HG02610 (cell line): ENCODE data around the gene DSCAM.

Source experiments
- ATAC-seq: cut with Tn5 transposase; IDR thresholded peaks from one replicate; pipeline ENCODE4 v1.9.1; 2021; ENCODE audit warnings: mild to moderate bottlenecking, moderate library complexity; ENCODE audit not compliant: unreplicated experiment

DSCAM gene

DNA sequence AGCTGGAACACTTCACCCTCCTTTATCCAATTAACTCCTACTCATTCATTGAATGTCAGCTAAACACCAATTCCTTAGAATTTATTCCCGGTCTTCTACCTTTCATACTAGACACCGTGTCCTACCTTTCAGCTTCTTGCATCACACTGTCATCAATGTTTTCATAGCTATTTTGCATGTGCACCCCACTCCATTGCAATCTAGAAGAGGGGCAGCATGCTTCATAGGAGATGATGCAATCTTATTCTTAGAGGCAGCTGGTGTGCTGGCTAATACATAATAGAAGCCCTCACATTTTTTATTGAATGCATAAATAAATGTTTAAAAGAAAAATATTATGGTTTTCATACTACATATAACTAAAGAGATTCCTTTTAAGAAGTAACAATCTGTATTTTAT, 123.6 kb downstream of the DSCAM start:
- ATAC-seq = no peak

DNA sequence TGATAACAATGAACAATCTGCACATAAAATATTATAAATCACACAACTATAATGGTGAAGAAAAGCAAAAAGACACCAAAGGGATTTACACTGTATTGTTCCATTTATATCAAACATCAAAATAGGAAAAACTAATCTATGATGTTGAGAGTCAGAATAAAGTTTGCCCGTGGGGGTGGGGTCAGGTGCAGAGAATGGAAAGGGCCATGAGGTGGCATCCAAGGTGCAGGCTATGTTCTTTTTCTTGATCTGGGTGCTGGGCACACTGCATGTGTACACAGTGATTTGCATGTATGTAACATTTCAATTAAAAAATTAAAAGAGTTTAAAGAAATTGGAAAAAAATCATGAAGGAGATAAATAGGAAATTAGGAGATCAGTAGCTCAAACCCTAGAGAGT, 127.3 kb downstream of the DSCAM start:
- ATAC-seq = no peak

DNA sequence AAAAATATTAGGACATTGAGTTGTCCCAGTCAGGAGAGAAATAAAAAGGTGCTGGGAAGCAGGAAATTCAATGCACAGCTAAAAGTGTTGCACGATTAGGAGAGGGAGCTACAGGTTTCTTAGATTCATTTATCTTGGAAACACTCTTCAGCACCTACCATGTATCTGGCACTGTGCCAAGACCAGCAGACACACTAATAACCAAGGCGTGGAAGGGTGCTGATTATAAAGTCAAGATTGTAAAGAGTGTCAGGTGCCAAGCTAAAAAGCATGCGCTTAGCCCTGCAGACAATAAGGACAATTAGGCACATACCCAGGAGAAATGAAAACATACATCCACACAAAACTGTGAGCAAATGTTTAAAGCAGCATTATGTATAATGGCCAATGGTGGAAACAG, 129.9 kb downstream of the DSCAM start:
- no peak for ATAC-seq

DNA sequence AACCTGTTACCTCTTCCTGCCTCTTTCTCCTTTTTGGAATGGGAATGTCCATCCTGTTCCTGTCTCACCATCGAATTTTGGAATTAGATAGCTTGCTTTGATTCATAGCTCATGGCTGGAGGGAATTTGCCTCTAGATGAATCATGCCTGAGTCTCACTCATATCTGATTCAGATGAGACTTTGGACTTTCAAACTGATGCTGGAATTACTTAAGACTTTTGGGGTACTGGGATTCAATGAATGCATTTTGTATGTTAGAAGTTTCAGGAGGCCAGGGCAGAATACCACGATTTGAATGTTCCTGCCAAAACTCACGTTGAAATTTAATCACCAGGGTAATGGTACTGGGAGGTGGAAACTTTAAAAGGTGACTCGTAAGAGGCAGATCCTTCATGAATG, 132.4 kb downstream of the DSCAM start:
- ATAC-seq = no peak

DNA sequence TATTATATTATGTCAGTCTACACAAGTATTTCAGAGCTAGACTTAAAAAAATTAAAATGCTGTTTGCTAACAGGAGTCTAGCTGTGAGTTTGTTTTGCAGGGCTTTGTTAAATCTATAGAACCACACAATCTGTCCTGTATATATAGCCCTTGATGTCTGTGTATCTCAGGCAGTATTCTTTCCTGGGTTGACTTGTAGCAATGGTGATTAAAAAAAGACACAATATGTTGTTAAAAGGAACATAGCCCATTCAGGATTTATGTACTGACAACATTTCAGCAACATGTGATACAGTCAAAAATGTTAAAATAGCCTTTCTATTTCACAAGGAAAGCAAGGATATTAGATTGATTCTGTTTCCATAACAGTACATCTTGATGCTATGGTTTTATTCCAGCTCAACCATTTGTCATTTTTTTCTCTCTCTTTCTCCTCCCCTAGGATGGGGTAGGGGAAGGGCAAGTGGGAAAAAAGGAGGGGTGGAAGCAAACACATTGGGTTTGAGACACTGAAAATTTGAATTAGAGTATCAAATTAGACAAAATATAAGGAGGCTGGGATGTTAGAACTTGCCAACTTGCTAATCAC, 139.2 kb downstream of the DSCAM start:
- ATAC-seq = no peak

DNA sequence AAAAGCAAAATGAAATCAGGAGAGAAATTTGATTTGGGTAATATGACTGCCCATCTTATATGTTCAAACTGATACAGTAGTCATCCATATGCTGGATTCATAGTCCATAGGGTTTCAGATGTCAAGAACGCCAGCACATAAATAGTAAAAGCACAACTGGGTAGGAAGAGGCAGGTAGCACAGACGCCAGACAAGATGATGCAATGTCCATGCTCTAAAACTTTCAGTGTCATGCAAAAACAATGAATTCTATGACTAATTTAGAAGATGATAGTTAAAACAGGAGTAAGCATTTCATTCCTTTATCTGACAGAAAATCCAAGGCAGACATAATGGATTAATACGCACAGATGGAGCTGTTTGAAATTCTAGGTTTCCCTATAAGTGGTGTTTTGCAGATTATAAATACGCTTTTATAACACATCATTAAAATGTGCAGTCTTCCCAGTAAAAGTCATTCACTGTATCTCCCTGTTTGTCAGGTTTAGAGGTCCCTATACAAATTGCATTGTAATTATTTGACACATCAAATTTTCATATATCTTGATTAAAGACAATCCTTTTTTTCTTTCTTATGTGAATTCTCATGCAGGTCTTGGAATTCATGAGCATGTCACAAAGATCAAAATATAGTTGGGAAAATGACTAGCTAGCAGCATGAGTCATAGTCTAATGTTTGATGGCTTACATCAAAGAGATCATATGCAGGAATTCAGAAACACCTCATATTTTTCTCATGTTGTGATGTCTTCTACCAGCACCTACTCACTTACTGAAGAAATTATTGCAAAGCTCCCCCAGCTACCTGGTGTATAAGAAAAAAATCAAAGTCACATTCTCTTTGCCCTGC, 139.9 kb downstream of the DSCAM start:
- ATAC-seq = no peak

DNA sequence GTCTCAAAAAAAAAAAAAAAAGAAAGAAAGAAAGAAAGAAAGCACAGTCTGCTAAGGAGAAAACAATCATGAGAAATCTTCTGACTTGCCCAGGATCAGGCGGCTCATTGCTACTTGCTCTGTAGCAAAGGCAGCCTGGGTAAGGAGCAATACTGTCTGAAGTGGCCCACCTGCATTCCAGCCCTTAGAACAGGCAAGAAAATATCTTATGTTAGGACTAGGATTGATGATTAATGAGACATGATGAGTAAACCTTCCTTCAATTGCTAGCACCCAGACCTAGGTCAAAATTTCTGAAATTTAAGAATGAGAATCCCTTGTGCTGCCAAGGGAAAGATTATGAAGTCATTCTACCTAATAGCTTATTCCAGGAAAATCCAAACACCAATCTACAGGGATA, 140.8 kb downstream of the DSCAM start:
- no peak for ATAC-seq

DNA sequence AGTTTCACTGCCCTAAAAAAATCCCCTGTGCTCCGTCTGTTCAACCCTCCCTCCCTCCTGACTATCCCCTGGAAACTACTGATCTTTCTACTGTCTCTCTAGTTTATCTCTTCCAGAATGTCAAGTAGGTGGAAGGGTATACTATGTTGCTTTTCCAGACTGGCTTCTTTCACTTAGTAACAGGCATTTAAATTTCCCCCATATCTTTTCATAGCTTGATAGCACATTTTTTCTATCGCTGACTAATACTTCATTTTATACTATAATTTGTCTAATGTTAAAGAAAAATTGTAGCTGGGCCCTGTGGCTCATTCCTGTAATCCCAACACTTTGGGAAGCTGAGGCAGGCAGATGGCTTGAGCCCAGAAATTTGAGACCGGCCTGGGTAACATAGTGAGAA, 142.8 kb downstream of the DSCAM start:
- ATAC-seq = no peak

DNA sequence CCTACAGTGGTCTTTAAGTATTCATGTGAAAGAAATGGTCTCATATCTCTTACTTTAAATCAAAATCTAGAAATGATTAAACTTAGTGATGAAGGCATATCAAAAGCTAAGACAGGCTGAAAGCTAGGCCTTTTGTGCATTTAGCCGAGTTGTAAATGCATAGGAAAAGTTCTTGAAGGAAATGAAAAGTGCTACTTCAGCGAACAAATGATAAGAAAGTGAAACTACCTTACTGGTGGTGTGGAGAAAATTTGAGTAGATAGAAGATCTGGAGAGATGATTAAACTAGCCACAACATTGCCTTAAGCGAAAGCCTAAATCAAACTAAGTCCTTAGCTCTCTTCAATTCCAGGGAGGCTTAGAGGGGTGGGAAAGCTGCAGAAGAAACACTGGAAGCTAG, 147.6 kb downstream of the DSCAM start:
- no peak for ATAC-seq

DNA sequence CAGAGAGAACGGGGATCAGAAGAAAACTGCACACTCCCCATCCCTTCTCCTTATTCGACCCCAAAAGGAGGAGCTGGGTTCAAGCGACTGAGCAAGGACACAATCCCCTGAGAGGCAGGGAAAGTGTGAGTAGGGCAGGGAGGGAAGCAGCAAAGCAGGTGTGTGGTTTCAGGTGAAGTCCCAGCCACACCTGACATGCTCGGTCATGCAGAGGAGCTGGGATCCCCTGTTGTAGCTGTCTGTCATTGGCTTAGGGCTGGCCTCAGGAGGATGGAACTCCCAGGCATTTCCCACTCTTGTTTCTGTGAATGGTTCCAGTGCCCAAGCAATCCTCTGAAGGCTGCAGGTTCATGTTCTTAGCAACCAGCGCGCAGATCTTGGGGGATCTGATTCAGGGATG, 150.7 kb downstream of the DSCAM start:
- no peak for ATAC-seq

DNA sequence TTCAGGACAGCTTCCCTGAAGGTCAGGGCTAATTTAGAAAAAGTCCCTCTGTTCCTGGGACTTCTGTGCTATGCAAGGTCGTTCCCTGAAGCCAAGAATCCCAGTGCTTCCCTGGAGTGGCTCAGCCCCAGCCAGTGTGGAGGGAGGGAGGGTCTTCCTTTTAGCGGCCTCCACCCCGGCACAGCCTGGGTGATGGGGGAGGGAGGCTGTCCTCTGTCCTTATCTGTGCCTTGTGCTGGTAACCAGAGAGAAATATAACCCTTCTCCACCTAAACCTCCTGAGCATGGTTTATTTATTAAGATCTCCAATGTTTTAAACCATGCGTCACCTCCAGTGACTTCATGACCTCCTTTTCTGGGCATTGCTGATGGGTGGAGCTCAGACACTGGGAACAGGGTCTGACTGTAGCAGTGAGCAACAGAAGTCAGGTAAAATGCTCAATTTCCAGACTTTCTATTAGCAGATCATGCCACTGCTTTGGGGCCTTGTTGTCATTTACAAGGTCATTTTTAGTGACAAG, 157.1 kb downstream of the DSCAM start:
- no peak for ATAC-seq

DNA sequence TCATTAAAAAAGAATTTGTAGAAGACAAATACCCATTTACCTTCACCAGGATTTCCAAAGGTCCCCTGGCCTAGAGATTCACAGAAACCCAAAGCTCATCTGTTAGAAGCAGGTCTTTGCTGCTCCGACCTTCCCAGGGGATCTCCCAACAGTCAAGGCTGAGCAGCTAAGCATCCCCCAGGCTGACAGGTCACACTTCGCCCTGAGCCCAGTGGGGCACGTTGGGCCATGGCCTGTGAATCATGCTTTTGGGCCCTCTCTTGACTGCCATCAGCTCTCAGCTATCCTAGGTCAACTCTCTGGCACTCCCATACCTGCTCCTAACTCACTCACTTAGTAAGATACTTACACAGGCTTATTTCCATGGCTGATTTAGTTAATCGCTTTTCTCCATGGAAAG, 157.7 kb downstream of the DSCAM start:
- ATAC-seq = no peak

DNA sequence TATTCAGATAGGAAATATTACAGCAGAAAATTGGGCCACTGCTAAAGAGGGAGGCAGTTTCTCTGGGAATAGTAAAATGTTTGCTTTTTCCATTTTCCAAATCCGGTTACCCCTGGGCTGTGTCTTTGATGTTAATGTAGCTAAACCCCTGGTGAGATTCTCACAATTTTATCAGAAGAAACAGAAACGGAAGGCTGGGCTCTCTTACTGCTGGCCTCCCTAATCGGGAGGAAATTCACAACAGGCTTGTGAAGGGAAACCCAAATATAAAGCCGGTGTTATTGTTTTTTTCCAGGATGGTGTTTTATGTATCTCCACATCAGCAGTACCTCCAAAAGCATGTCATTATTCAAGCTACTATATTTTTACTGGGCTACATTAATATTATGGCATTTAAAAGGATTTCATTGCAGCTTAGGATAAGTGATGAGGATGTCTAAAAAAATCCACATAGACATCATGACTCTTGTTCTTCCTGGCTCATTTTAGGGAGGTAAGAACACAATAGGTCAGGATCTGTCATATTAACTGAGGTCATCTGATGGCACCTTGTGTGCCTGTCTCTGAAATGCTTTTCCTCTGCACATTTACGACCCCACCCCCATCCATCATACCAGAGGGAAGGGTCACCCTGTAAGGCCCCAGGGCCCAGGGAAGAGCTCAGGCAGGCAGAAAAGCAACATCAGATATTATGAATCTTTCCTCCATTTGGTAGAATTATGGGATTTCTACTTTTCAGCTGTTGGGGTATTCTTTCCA, 158.7 kb downstream of the DSCAM start:
- no peak for ATAC-seq

DNA sequence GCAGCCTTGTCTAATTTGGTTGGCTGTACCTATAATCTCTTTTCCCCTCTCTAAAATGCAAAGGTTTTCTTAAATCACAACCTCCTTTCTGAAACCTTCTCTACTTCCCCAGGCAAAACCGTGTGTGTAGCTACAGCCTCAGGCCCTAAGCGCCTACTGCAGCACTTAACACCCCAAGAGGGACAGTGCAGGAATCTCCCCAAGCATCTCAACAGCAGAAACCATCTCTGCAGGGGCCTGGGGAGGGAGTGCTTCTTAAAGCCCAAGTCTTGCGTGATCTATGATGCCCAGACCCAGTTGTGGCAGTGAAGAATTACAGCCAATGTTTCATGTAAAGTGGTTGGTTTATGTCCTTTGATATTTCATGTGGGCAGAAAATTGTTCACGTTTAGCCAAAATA, 159.3 kb downstream of the DSCAM start:
- ATAC-seq = no peak

DNA sequence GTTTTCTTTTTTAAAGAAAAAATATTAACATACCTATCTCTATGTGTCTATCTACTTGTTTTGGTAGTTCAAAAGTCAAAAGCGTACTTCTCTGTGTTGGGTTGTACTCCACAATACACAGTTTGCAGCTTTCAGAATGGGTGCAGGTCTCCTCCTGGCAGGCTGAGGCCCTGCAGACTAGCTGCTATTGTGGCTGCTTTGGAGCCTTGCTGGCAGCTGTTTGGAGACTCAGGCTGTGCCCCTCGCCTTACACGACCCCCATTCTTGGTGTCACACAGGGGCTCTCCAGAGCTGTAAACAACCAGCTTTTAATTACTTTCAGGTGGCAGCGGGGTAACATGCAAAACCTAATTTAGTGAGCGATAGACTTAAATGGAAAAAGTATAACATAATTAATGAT, 160.4 kb downstream of the DSCAM start:
- no peak for ATAC-seq

DNA sequence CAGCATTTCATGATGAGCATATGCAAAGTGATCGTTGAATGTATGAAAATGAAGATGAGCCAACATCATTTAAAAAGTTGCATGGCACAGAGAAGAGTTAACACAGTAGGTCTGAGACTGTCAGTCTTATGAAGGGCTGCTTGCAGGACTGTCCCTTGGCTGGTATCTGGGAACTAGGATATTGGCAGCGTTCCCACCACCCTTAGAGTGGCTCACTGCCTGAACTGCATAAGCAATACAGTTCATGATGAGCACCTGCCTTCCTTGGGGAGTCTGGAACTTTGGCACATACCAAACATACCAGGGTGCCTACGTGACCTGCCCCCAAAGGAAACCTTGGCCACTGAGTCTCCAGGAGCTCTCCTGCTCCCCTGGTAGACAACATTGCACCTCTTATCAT, 161.8 kb downstream of the DSCAM start:
- no peak for ATAC-seq

DNA sequence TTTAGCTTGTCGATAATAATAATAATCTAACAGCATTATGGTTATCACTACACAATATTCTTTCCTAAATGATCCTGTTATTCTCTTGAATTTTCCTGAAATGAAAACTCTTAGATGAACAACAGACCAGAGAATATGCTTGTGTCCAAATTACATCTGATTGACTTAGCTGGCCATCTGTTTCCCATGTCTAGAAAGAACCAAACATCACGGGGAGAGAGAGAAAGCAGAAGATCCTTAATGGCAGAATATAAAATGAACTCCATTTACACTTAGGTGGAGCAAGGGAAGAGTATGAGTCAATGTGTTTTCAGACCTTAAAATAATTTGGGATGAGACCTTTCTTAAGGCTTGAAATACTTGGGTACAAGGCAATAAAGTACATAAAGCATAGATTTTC, 162.2 kb downstream of the DSCAM start:
- ATAC-seq = no peak

DNA sequence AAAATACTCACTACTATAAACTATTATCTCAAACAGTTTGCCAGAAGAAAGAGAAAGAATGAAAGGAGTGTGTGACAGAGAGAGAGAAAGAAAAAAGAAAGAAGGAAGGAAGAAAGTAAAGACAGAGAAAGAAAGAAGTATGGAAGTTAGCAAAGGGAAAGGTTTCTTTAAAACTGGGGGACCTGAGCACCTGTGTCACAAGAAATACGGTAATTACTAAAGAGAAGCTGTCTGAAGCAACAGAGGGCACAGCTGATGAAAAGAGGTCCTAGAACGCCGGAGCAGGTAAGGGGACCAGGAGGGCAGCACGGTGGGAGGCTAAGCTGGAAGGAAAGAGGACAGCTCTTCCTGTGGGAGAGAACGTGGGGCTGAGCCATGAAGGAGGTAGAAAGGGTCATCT, 163.6 kb downstream of the DSCAM start:
- no peak for ATAC-seq

DNA sequence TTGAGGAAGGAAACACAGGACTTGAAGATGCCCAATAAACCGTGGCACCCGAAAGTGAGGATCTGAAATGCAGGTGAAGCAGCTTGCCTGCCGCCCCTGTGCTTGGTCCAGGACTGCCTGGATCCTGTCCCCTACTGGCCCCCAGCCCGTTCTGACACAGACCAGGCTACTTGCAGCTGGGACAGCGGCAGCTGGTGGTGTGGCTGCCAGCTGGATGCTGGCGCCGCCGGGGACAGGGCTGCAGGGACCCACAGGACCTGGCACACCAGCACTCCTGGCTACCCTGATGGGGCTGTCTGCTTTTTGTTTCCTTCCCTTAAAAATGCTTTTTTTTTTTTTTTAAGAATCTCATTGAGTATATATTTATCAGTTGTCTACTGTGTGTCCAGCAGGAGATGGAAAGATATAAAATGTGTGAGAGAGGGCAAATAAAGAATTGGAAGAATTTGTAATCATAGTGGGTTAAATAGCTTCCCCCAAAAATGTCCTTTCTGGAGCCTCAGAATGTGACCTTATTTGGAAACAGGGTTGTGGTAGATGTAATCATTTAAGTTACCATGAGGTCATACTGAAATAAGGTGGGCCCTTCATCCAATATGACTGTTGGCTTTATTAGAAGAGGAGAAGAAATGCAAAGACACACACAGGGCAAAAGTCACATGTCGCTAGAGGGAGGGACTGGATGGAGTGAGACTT, 165.6 kb downstream of the DSCAM start:
- no peak for ATAC-seq

DNA sequence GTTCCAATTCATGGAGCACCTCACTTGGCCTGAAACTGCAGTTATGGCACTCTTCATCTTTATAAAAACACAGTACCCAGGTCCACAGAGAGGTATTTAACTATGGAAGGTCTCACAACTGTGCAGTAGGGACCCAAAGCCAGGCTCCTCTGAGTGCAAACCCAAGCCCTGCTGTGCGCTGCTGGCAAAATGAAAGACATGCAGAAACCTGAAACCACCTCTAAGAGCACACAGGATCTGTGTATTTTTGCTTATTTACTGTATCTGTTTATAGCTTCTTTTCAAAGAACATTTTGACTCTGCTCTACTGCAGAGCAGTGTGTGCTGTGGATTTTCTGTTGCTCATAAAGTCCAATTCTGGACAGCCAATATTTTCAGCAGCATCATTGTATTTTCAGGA, 166.6 kb downstream of the DSCAM start:
- ATAC-seq = no peak

DNA sequence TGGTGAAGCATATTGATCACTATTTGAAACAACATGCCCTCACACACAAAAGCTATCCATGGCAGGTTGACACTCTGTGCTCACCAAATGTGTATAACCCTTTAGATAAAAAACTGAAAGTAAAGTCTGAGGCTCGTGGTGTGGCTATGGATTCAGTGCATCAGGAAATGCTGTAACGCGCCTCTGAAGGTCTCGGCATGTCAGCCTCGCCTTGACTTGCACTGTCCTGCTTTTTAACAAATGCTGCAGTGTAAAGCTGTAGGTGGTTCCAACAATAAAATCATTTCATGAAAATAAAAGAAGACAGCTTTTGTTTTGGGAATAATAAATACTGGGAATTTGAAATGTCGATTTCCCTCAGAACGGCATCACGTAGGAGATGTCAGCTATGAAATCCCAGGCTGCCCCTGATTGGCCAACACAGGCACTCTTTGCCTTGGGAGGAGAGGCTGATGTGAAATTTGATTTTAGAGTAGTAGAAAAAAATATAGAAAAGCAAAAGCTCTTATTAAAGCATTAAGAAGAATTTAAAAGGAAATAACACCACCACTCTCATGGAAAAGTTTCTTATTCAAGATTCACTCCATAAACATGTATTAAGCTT, 168.2 kb downstream of the DSCAM start:
- no peak for ATAC-seq
